ENCODE measurements around the gene DPP3.

The DPP3 gene

GRCh38 chr11:66488957-66489356 lies 8.7 kb downstream of the DPP3 start:
- DNase-seq, result no peak

DNA sequence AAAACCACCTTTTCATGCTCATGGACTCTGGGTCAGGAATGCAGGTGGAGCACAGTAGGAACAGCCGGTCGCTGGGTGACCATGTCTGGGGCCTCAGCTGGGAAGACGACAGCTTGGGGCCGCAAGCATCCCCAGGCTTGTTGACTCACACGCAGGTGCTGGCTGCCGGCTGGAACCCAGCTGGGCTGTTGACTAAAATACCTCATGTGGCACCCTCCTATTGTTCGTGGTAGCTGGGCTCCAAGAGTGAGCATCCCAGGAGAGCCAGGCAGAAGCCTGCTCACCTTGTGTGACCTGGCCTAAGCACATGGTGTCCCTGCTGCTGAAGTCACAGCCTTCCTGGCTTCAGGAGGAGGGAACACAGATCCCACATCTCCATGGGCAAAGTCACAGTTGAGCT lies 9.4 kb downstream of the DPP3 start:
- no peak for DNase-seq

DNA sequence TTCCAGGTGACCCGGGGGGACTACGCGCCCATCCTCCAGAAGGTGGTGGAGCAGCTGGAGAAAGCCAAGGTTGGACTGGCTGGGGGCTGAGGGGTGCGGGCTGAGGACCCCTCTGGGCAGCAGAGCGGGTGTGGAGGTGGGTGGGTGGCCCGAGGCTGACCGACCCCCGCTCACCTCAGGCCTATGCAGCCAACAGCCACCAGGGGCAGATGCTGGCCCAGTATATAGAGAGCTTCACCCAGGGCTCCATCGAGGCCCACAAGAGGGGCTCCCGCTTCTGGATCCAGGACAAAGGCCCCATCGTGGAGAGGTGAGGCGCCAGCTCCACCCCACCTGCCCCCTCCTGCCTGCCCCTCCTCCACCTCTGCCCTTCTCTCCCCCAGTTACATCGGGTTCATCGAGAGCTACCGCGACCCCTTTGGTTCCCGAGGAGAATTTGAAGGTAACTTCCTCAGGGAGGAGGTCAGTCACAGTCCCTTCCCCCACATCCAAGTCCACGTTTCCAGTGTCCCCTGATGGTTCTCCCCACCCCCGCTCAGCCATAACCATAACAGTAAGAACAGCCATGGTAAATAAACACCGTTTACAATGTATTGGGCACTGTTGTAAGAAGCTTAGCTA lies 11.2 kb downstream of the DPP3 start:
- DNase-seq, result no peak

GRCh38 chr11:66492161-66492865 lies 12.1 kb downstream of the DPP3 start:
- no peak for DNase-seq

- no peak for DNase-seq
Observed at GRCh38 chr11:66493130-66493529, 12.9 kb downstream of the DPP3 start.

DNA sequence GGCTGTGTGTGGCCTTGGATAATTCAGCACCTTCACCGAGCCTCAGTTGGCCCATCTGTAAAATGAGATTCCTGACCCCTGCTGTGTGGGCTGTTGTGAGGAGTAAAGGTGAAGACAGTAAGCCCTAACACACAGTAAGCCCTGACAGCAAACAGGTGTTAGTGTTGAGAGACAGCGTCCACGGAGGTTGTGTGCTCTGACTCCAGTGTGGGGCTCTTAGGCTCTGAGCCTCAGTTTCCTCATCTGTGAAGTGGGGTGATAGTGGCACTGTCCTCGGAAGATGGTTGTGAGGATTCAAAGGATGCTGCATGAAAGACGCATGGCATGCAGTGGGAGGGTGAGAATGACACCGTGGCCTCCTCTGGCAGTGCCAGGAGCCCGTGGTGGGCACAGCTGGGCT lies 14.2 kb downstream of the DPP3 start:
- no peak for DNase-seq

DNA sequence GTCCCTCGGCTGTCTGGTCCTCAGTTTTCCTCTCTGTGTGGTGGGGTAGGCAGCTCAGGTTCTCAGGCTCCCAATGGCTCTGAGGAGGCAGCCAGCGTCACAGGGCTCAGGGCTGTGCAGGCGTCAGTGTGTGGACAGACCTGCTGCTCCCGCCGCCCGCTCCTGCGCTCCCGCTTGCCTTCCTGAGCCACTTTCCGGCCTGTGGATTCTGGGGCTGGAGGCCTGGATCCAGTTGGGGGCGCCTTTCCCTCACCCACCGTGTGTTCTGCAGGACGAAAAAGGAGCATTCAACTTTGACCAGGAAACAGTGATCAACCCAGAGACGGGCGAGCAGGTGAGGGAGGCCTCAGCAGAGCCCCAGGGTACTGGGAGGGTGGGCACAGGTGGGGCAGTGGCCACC lies 14.7 kb downstream of the DPP3 start:
- no peak for DNase-seq

DNA sequence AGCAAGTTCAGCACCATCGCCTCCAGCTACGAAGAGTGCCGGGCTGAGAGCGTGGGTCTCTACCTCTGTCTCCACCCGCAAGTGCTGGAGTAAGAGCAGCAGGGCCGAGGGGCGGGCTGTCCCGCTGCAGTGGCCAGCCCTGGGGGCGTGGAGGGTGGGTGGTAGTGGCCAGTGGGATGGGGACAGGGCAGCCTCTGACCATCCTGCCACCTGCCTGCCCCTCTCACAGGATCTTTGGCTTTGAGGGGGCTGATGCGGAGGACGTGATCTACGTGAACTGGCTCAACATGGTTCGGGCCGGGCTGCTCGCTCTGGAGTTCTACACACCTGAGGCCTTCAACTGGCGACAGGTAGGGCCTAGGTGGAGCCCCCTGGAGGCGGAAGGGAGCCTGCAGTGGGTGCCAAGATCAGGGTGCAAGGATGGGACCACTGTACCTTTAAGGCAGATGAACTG lies 15.2 kb downstream of the DPP3 start:
- no peak for DNase-seq

DNA sequence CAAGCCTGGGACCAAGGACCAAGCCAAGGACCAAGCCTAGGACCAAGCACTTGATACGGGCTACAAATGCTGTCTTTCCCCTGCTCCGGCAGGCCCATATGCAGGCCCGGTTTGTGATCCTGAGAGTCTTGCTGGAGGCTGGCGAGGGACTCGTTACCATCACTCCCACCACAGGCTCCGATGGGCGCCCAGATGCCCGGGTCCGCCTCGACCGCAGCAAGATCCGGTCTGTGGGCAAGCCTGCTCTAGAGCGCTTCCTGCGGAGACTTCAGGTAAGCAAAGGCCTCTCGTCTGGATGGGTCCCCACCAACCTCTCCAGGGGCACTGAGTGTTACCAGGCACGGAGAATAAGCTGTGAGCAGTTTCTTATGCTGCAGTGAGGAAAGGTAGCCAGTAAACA lies 17.0 kb downstream of the DPP3 start:
- no peak for DNase-seq

- DNase-seq, result no peak
Observed at GRCh38 chr11:66498506-66498905, 18.3 kb downstream of the DPP3 start.

GRCh38 chr11:66505276-66505816 lies 25.1 kb downstream of the DPP3 start:
- DNase-seq, result no peak

- DNase-seq, result no peak
Observed at GRCh38 chr11:66509131-66509561, 28.9 kb downstream of the DPP3 start.

GRCh38 chr11:66510271-66510989 lies 30.2 kb downstream of the DPP3 start, which contains the start of gene BBS1:
Gene BBS1, plus strand, starts transcription at chr11:66510635. Its CDS starts 25 bp downstream, at chr11:66510660.
- peak; percentile 81 for DNase-seq

- DNase-seq, result no peak
Observed at GRCh38 chr11:66510990-66511339, 30.7 kb downstream of the DPP3 start.

- no peak for DNase-seq
Observed at GRCh38 chr11:66523611-66524010, 43.4 kb downstream of the DPP3 start.

GRCh38 chr11:66524304-66525040 lies 44.2 kb downstream of the DPP3 start:
- DNase-seq, result no peak

DNA sequence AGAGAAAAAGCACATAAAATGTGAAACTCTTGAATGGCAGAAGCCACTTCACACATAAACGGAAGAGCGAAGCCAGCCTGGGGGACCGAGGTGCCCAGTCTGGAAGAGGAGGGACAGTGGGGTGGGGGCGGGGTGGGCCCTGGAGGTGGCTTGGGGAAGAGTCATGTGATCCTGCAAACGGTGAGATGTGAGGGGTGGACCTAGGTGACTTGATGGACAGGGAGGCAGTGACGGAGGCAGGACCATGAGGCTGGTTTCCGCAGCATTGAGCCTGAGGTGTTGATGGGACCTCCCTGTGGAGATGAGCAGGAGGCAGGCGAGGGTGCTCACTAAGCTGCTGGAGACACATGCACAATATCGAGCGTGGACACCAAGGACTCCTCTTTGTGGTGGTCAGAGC lies 48.8 kb downstream of the DPP3 start:
- no peak for DNase-seq

DNA sequence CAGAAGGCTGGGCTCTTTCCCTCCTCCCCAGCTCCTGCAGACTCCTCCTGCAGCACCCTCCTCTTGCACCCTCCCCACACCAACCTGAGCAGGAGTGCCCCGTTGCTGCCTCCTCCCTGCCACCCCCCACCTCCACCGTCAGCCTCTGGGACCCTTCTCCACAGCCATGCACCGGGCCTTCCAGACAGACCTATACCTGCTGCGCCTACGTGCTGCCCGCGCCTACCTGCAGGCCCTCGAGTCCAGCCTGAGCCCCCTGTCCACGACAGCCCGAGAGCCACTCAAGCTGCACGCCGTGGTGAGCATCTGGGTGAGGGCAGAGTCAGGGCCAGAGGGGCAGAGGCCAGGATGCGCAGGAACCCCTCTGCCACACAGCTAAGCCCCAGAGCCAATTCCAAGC lies 49.4 kb downstream of the DPP3 start:
- no peak for DNase-seq

- no peak for DNase-seq
Observed at GRCh38 chr11:66530927-66531709, 50.9 kb downstream of the DPP3 start.

DNA sequence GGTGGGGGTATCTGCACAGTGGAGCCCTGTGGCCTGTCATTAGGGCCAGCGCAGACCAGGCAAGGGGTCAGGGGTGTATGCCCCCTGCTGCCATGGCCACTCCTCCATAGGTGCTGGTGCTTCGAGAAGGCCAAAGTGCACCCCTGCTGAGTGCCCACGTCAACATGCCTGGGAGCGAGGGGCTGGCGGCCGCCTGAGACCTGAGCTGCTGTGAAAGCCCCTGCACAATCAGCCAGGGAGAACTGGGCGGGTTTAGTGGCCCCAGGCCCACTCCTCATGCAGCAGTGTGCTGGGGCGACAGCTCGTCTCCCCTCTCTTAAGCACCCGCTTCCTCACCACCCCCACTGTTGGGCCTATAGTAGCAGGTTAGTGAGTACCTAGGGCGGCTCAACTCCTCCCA lies 51.6 kb downstream of the DPP3 start:
- no peak for DNase-seq

GRCh38 chr11:66532784-66533183 lies 52.5 kb downstream of the DPP3 start:
- DNase-seq, result no peak

- no peak for DNase-seq
Observed at GRCh38 chr11:66539170-66539869, 59.1 kb downstream of the DPP3 start.

Measured in KG1 (cell line).